ENCODE measurements around the gene TOMM40. TPM values are rescaled to one million over a fixed set of nuclear protein-coding genes. Genes with fewer than 3 reads are reported as not detected.
"Not testable (repeated sequence)": the region's sequence is repeated elsewhere in the genome, so short reads cannot be mapped to it uniquely, and the experiment has no call there.

TOMM40 gene
- total RNA-seq, 1 donor, result 23.4 TPM

GRCh38 chr19:44883922-44884321, 7.1 kb upstream of the TOMM40 start:
- H3K4me1 ChIP-seq (ENCODE audit: insufficient read depth, low read length), result no peaks in the 10 kb centered on the region

GRCh38 chr19:44884566-44884965, 6.5 kb upstream of the TOMM40 start:
- H3K4me3 ChIP-seq (ENCODE audit: low read length), result no peak overlapping the region
- H3K4me1 ChIP-seq (ENCODE audit: insufficient read depth, low read length), result peaks cover 2% of the 10 kb centered on the region
- no peaks in the 10 kb centered on the region for H3K9me3 ChIP-seq (ENCODE audit: low read depth, low read length)
- no peaks in the 10 kb centered on the region for H3K27me3 ChIP-seq (ENCODE audit: insufficient read depth, low read length)

More at GRCh38 chr19:44883922-44884321, 7.1 kb upstream of the TOMM40 start:
- Histone ChIP-seq H3K4me3 (ENCODE audit: low read length) (no peak overlapping the region), H3K27me3 (ENCODE audit: insufficient read depth, low read length) (no peaks in the 10 kb centered on the region), H3K9me3 (ENCODE audit: low read depth, low read length) (no peaks in the 10 kb centered on the region)

DNA sequence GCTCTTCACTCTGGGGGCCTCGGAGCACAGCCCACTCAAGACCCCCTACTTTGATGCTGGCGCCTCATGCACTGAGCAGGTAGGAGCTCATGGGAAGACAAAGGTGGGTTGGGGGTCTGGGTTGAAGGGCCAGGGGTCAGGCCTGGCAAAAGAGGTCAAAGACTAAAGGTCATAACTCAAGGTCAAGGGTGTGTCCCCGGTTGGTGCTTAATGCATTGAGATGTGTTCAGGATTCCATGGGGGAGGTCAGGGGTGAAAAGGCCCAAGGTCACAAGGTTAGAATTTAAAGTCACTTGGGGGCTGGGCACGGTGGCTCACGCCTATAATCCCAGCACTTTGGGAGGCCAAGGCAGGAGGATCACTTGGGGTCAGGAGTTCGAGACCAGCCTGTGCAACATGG, 4.9 kb upstream of the TOMM40 start:
- Histone ChIP-seq H3K4me3 (ENCODE audit: low read length) (no peak overlapping the region), H3K9me3 (ENCODE audit: low read depth, low read length) (no peaks in the 10 kb centered on the region)

GRCh38 chr19:44887648-44888047, 3.4 kb upstream of the TOMM40 start:
- H3K9me3 ChIP-seq (ENCODE audit: low read depth, low read length), result no peaks in the 10 kb centered on the region
- H3K27me3 ChIP-seq (ENCODE audit: insufficient read depth, low read length), result no peaks in the 10 kb centered on the region
- H3K4me1 ChIP-seq (ENCODE audit: insufficient read depth, low read length), result peaks cover 22% of the 10 kb centered on the region
- no peak overlapping the region for H3K4me3 ChIP-seq (ENCODE audit: low read length)

More for the DNA sequence above, 4.9 kb upstream of the TOMM40 start:
- peaks cover 9% of the 10 kb centered on the region for H3K4me1 ChIP-seq (ENCODE audit: insufficient read depth, low read length)
- no peaks in the 10 kb centered on the region for H3K27me3 ChIP-seq (ENCODE audit: insufficient read depth, low read length)

DNA sequence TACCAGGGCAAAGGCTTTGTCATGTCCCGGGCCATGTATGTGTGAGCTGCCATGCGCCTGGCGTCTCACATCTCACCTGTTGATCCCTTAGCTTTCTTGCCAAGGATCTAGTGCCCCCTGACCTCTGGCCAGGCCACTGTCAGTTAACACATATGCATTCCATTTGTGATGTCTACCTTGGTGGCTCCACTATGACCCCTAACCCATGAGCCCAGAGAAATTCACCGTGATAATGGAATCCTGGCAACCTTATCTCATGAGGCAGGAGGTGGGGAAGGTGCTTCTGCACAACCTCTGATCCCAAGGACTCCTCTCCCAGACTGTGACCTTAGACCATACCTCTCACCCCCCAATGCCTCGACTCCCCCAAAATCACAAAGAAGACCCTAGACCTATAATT, 2.7 kb upstream of the TOMM40 start:
- H3K9me3 ChIP-seq (ENCODE audit: low read depth, low read length); H3K27me3 ChIP-seq (ENCODE audit: insufficient read depth, low read length); H3K4me3 ChIP-seq (ENCODE audit: low read length): not testable (repeated sequence)
- H3K4me1 ChIP-seq (ENCODE audit: insufficient read depth, low read length), result peaks cover 22% of the 10 kb centered on the region

DNA sequence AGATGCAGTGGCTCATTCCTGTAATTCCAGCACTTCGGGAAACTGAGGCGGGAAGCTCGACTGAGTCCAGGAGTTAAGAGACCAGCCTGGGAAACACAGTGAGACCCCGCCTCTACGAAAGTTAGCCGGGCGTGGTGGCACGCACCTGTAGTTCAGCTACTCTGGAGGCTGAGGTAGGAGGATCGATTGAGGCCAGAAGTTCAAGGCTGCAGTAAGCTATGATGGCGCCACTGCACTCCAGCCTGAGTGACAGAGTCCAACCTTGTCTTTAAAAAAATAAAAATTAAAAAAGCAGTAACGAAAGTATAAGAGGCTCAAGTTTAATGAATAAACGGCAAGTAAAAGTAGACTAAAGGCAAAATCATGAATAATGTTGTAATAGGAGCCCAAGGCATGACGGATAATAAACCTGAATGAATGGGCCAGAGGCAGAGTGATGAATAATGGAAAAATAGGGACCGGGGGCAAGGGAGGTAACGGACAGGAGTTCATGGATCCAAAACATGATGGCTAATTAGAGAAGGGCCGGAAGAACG, 1.2 kb upstream of the TOMM40 start:
- H3K4me1 ChIP-seq (ENCODE audit: insufficient read depth, low read length), result peaks cover 22% of the 10 kb centered on the region
- H3K27me3 ChIP-seq (ENCODE audit: insufficient read depth, low read length), result no peaks in the 10 kb centered on the region
- no peaks in the 10 kb centered on the region for H3K9me3 ChIP-seq (ENCODE audit: low read depth, low read length)
- H3K4me3 ChIP-seq (ENCODE audit: low read length), result peak overlapping the region; percentile 58

- H3K4me1 ChIP-seq (ENCODE audit: insufficient read depth, low read length), result peaks cover 22% of the 10 kb centered on the region
- H3K4me3 ChIP-seq (ENCODE audit: low read length), result peak overlapping the region; percentile 58
- no peaks in the 10 kb centered on the region for H3K27me3 ChIP-seq (ENCODE audit: insufficient read depth, low read length)
- H3K9me3 ChIP-seq (ENCODE audit: low read depth, low read length), result no peaks in the 10 kb centered on the region
Measured at GRCh38 chr19:44890366-44891015, 563 bp upstream of the TOMM40 start.

DNA sequence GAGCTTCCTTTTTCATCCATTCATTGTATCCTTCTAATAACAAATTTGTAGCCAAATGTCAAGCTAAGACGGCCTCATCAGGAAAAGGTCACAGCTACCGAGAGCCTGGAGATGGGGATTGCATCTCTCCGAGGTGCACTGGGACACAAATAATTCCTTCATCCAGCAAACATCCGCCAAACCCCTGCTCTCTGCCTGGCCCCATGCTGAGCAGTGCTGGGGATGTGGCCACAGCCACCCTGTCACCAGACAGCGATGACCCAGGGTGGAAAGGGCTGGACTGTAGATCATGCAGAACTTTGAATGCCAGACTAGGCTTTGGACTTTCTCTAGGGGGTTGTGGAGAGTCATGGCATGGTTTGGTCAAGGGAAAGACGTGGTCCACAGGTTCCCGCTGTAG, 1.9 kb downstream of the TOMM40 start:
- Histone ChIP-seq H3K27me3 (ENCODE audit: insufficient read depth, low read length) (no peaks in the 10 kb centered on the region), H3K4me1 (ENCODE audit: insufficient read depth, low read length) (peaks cover 22% of the 10 kb centered on the region), H3K9me3 (ENCODE audit: low read depth, low read length) (no peaks in the 10 kb centered on the region), H3K4me3 (ENCODE audit: low read length) (no peak overlapping the region)

- Histone ChIP-seq H3K27me3 (ENCODE audit: insufficient read depth, low read length) (no peaks in the 10 kb centered on the region), H3K4me1 (ENCODE audit: insufficient read depth, low read length) (peaks cover 22% of the 10 kb centered on the region)
Measured at GRCh38 chr19:44893332-44894051, 2.4 kb downstream of the TOMM40 start.

GRCh38 chr19:44894052-44894400, 3.0 kb downstream of the TOMM40 start:
- Histone ChIP-seq H3K4me3 (ENCODE audit: low read length) (no peak overlapping the region), H3K27me3 (ENCODE audit: insufficient read depth, low read length) (no peaks in the 10 kb centered on the region), H3K4me1 (ENCODE audit: insufficient read depth, low read length) (peaks cover 22% of the 10 kb centered on the region), H3K9me3 (ENCODE audit: low read depth, low read length) (no peaks in the 10 kb centered on the region)

More at GRCh38 chr19:44893332-44894051, 2.4 kb downstream of the TOMM40 start:
- H3K9me3 ChIP-seq (ENCODE audit: low read depth, low read length), result no peaks in the 10 kb centered on the region
- no peak overlapping the region for H3K4me3 ChIP-seq (ENCODE audit: low read length)

- no peaks in the 10 kb centered on the region for H3K9me3 ChIP-seq (ENCODE audit: low read depth, low read length)
- no peak overlapping the region for H3K4me3 ChIP-seq (ENCODE audit: low read length)
- no peaks in the 10 kb centered on the region for H3K27me3 ChIP-seq (ENCODE audit: insufficient read depth, low read length)
- peaks cover 16% of the 10 kb centered on the region for H3K4me1 ChIP-seq (ENCODE audit: insufficient read depth, low read length)
Measured at GRCh38 chr19:44894946-44895345, 3.9 kb downstream of the TOMM40 start.

DNA sequence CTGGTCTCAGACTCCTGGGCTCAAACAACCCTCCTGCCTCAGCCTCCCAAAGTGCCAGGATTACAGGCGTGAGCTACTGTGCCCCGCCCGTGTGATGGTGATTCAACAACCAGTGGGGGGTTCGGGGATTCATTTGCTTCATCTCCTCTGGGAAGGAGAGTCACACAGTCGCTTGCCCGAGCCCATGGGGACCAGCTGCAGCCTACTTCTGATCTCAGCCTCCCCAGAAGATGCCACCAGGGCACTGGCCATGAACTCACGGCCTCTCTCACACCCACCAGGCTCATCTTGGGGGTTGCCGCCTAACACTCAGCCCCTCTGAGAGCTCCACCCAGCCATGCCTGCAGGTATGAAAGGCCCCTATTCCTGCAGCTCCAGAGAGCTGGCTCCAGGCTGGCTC, 6.8 kb downstream of the TOMM40 start:
- no peaks in the 10 kb centered on the region for H3K27me3 ChIP-seq (ENCODE audit: insufficient read depth, low read length)
- no peaks in the 10 kb centered on the region for H3K9me3 ChIP-seq (ENCODE audit: low read depth, low read length)
- no peaks in the 10 kb centered on the region for H3K4me1 ChIP-seq (ENCODE audit: insufficient read depth, low read length)
- H3K4me3 ChIP-seq (ENCODE audit: low read length), result no peak overlapping the region

DNA sequence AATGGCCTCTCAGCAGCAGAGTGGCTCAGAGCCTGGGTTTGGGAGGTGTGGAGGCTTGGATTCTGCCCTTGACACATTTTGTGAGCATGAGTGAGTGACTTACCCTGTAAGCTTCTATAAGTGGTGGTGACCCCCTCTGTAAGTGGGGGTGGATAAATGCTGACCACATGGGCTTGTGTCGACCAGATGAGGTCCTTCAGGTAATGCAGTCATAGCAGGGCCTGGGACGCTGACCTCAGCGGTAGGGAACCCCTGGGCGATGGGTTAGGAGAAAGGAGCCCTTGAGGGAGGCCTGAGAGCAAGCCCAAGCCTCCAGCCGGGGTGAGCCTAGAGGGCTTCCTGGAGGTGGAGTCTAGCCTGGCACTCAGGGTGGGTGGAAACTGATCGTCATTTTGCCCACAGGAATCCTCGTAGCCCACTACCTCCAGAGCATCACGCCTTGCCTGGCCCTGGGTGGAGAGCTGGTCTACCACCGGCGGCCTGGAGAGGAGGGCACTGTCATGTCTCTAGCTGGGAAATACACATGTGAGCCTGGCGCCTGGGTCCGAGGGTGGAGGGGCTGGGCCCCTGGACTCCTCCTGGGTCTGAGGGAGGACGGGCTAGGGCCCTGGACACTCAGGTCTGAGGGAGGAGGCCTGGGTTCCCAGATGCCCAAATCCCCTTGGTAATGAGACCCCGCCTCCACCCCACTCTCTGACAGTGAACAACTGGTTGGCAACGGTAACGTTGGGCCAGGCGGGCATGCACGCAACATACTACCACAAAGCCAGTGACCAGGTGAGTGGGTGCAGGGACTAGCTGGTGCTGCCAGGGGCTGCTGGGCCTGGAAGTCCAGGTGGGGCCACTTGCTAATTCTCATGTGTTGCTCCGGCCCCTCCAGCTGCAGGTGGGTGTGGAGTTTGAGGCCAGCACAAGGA, 9.5 kb downstream of the TOMM40 start:
- H3K4me3 ChIP-seq (ENCODE audit: low read length), result no peak overlapping the region
- no peaks in the 10 kb centered on the region for H3K9me3 ChIP-seq (ENCODE audit: low read depth, low read length)
- H3K4me1 ChIP-seq (ENCODE audit: insufficient read depth, low read length), result no peaks in the 10 kb centered on the region
- H3K27me3 ChIP-seq (ENCODE audit: insufficient read depth, low read length), result peaks cover 6% of the 10 kb centered on the region

- Histone ChIP-seq H3K4me1 (ENCODE audit: insufficient read depth, low read length) (no peaks in the 10 kb centered on the region), H3K4me3 (ENCODE audit: low read length) (no peak overlapping the region), H3K27me3 (ENCODE audit: insufficient read depth, low read length) (peaks cover 16% of the 10 kb centered on the region), H3K9me3 (ENCODE audit: low read depth, low read length) (no peaks in the 10 kb centered on the region)
Measured at GRCh38 chr19:44903216-44903601, 12.2 kb downstream of the TOMM40 start.

Data from mononuclear cell (primary cell).